Neuronal stem cell (in vitro differentiated cells): ENCODE results near the gene COIL.

Experiments used
- DNase-seq: peaks from one replicate; pipeline ENCODE4 v3.0.0-alpha.2; 2013; ENCODE audit warnings: low spot score
- H2AFZ ChIP-seq: one replicate; pipeline ENCODE4 v1.6.1; 2013; ENCODE audit warnings: mild to moderate bottlenecking, low read length, inconsistent platforms
- H2AK5ac ChIP-seq: 2 replicates; pipeline ENCODE4 v1.6.1; 2013; ENCODE audit warnings: low read depth, mild to moderate bottlenecking, inconsistent platforms, low read length, moderate library complexity, mixed read lengths
- H2BK120ac ChIP-seq: 2 replicates; pipeline ENCODE4 v1.6.1; 2013; ENCODE audit warnings: low read depth, mild to moderate bottlenecking, inconsistent platforms, low read length, moderate library complexity, mixed read lengths
- H2BK12ac ChIP-seq: one replicate; pipeline ENCODE4 v1.6.1; 2013; ENCODE audit warnings: low read length, inconsistent platforms
- H2BK15ac ChIP-seq: 2 replicates; pipeline ENCODE4 v1.6.1; 2013; ENCODE audit warnings: mild to moderate bottlenecking, low read length, inconsistent platforms, mixed read lengths
- H2BK5ac ChIP-seq: one replicate; pipeline ENCODE4 v1.6.1; 2013; ENCODE audit warnings: inconsistent platforms, mild to moderate bottlenecking, low read length, moderate library complexity
- H3K14ac ChIP-seq: one replicate; pipeline ENCODE4 v1.6.1; 2013; ENCODE audit warnings: low read length, inconsistent platforms
- H3K18ac ChIP-seq: 2 replicates; pipeline ENCODE4 v1.6.1; 2013; ENCODE audit warnings: low read length, inconsistent platforms
- H3K23ac ChIP-seq: 2 replicates; pipeline ENCODE4 v1.6.1; 2013; ENCODE audit warnings: low read depth, mild to moderate bottlenecking, mixed read lengths, low read length, inconsistent platforms; ENCODE audit not compliant: poor library complexity
- H3K27ac ChIP-seq: replicated peaks from 3 replicates; pipeline ENCODE4 v1.5.1; 2013; ENCODE audit warnings: low read length, inconsistent platforms
- H3K27me3 ChIP-seq, 3 experiments: 2 replicates each; pipeline ENCODE4 v1.6.1; 2013; ENCODE audit warnings: low read length in 3 of 3, mild to moderate bottlenecking in 2 of 3, inconsistent platforms in 1 of 3, low read depth in 1 of 3, mixed read lengths in 1 of 3, moderate library complexity in 1 of 3; ENCODE audit not compliant: control insufficient read depth in 3 of 3, insufficient read depth in 3 of 3
- H3K36me3 ChIP-seq, 2 donors: replicated peaks in 1 of 2; 2 replicates each; pipeline ENCODE4 v1.6.1; 2013; ENCODE audit warnings: low read length in 2 of 2; ENCODE audit not compliant: control insufficient read depth in 2 of 2, insufficient read depth in 2 of 2
- H3K4ac ChIP-seq: 2 replicates; pipeline ENCODE4 v1.6.1; 2013; ENCODE audit warnings: inconsistent platforms, mild to moderate bottlenecking, low read length, moderate library complexity
- H3K4me1 ChIP-seq, 2 donors: 1 replicate in 1 of 2; 2 replicates in 1 of 2; pipeline ENCODE4 v1.6.1; 2013; ENCODE audit warnings: low read length in 2 of 2, low read depth in 1 of 2; ENCODE audit not compliant: control insufficient read depth in 2 of 2, insufficient read depth in 1 of 2
- H3K4me2 ChIP-seq: one replicate; pipeline ENCODE4 v1.6.1; 2013; ENCODE audit warnings: mild to moderate bottlenecking, low read length, inconsistent platforms; ENCODE audit not compliant: insufficient read depth, poor library complexity, severe bottlenecking
- H3K4me3 ChIP-seq, 2 donors: 2 replicates each; pipeline ENCODE4 v1.5.1; 2013; ENCODE audit warnings: low read length in 2 of 2, mild to moderate bottlenecking in 2 of 2, inconsistent platforms in 1 of 2, moderate library complexity in 1 of 2
- H3K79me1 ChIP-seq: one replicate; pipeline ENCODE4 v1.6.1; 2013; ENCODE audit warnings: low read depth, mild to moderate bottlenecking, inconsistent platforms, low read length, moderate library complexity
- H3K9ac ChIP-seq: one replicate; pipeline ENCODE4 v1.6.1; 2013; ENCODE audit warnings: mild to moderate bottlenecking, low read depth, low read length, inconsistent platforms; ENCODE audit not compliant: poor library complexity
- H3K9me3 ChIP-seq, 2 donors: replicated peaks in 1 of 2; 2 replicates each; pipeline versions ENCODE3 to v1.6.1; 2013; ENCODE audit warnings: low read length in 2 of 2, mild to moderate bottlenecking in 2 of 2, inconsistent platforms in 1 of 2, low read depth in 1 of 2, mixed read lengths in 1 of 2, moderate library complexity in 1 of 2; ENCODE audit not compliant: control insufficient read depth in 2 of 2, insufficient read depth in 1 of 2
- H4K8ac ChIP-seq: one replicate; pipeline ENCODE4 v1.6.1; 2013; ENCODE audit warnings: low read depth, mild to moderate bottlenecking, inconsistent platforms, low read length, moderate library complexity
- H4K91ac ChIP-seq: one replicate; pipeline ENCODE4 v1.6.1; 2013; ENCODE audit warnings: low read length, low read depth, mild to moderate bottlenecking, inconsistent platforms; ENCODE audit not compliant: poor library complexity
- WGBS, 2 donors: extraction: QIAGEN DNeasy Blood & Tissue Kit; methylation state at CpG; one replicate each; pipeline ENCODE4 v1.1.7; 2013; ENCODE audit warnings: missing lambda C conversion rate in 2 of 2, mixed read lengths in 1 of 2; ENCODE audit not compliant: insufficient read length in 2 of 2, insufficient replicate concordance in 1 of 2; ENCODE audit errors: extremely low coverage in 2 of 2; 5-methylcytosine and 5-hydroxymethylcytosine counted together

The COIL gene

DNA sequence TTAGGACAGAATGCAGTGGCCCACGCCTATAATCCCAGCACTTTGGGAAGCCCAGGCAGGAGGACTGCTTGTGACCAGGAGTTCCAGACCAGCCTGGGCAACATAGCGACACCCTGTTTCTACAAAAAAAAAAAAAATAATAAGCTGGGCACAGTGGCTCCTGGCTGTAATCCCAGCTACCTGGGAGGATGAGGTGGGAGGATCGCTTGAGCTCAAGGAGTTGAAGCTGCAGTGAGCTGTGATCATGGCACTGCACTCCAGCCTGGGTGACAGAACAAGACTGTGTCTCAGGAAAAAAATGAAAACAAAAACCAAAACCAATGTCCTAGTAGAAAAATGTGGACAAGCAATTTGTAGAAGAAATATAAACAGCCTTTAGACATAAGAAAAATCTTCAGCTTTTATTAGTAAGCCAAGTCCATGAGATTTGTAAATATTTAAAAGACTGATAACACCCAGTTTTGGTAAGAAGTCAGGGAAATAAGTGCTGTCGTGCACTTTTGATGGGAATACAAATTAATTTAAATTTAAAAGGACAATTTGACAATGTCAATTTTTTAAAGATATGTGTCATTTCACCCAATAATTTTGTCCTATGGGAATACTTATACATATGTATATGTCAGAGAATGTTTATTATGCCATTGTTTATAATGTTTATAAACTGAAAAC lies 28.2 kb upstream of the COIL start:
- Histone ChIP-seq H3K4ac (no peak overlapping the region), H2AK5ac (no peak overlapping the region), H3K23ac (no peak overlapping the region), H2BK5ac (no peak overlapping the region), H3K4me3 (no peak overlapping the region), H2BK12ac (no peak overlapping the region), H4K8ac (no peak overlapping the region), H3K27ac (no peak overlapping the region), H3K14ac (no peak overlapping the region), H3K36me3 (peaks cover 6 to 51% of the 10 kb centered on the region in 2 donors), H4K91ac (no peak overlapping the region), H3K9me3 (no peaks in the 10 kb centered on the region), H2AFZ (no peak overlapping the region), H3K4me2 (no peak overlapping the region), H3K18ac (no peak overlapping the region), H3K9ac (no peak overlapping the region), H2BK15ac (no peak overlapping the region), H3K79me1 (no peaks in the 10 kb centered on the region), H2BK120ac (no peak overlapping the region), H3K27me3 (no peaks in the 10 kb centered on the region), H3K4me1 (no peaks in the 10 kb centered on the region)
- DNase-seq = no peak
- WGBS, 2 donors = no CpG with 5 or more reads among the region's 4 CpGs

DNA sequence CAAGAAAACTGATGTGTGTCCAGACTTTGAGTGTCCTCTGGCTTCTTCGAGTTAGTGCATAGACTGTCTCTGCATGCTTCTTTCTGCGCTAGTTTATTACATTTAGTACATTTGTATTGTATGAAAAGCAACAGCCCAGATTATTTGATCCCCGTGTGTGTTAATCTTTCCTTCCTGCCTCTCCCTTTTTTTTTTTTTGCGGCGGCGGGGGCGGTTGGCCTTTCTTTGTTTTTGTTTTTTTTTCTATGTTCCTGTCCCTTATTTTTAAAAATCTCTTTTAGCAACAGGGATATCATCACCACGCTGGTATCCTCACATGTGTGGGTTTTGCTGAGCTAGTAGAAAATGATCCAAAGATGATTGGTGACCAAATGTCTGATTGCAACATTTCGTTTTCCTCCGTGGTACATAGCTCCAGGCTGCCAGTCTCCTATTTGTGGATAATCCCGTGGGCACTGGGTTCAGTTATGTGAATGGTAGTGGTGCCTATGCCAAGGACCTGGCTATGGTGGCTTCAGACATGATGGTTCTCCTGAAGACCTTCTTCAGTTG lies 26.5 kb upstream of the COIL start:
- Histone ChIP-seq H3K27ac (no peak overlapping the region), H3K18ac (no peak overlapping the region), H3K4ac (no peak overlapping the region), H3K79me1 (no peaks in the 10 kb centered on the region), H3K14ac (no peak overlapping the region), H4K8ac (no peak overlapping the region), H2BK5ac (no peak overlapping the region), H2BK12ac (no peak overlapping the region), H3K9ac (no peak overlapping the region), H2BK15ac (no peak overlapping the region), H3K4me1 (peaks cover 2 to 4% of the 10 kb centered on the region in 2 donors), H4K91ac (no peak overlapping the region), H2BK120ac (no peak overlapping the region), H3K9me3 (no peaks in the 10 kb centered on the region), H3K27me3 (no peaks in the 10 kb centered on the region), H3K36me3 (peaks cover 6 to 46% of the 10 kb centered on the region in 2 donors), H3K23ac (no peak overlapping the region), H3K4me2 (no peak overlapping the region), H2AK5ac (no peak overlapping the region), H2AFZ (no peak overlapping the region), H3K4me3 (no peak overlapping the region)
- DNase-seq = no peak
- WGBS, 2 donors = no CpG with 5 or more reads among the region's 11 CpGs

DNA sequence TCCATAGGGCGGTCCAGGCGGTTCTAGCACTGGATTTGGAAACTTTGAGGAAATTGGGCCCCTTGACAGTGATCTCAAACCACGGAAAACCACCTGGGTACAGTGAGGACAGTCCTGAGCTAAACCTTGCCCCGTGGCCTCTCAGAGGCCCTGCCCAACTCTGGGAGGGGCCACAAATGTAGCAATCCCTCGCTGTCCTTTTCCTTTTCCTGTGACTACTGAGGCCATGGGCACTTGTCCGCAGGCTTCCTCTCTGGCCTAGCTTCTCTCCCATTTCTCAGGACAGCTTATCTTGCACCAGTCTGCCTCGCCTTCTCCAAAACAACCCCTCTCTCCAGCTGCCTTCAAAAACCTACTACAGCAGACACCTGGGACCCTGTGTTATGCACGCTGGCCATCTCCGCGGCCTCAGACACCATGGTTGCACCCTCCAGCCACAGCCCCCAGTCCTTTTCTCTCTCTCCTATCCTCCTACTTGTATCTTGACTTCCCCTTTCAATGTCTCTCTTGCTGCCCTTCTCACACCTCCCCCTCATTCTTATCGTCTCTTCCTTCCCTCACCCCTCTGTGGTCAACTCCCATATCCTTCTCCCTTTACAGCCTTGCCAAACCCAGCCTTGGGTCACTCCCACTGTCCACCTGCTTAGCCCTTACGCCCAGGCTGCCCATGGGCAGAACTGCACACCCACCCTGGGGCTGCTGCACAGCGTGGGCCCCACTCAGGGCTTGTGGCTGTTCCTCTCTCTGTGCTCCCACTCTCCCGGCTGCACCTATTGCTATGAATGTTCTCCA lies 24.7 kb upstream of the COIL start:
- Histone ChIP-seq H2AK5ac (no peak overlapping the region), H2AFZ (no peak overlapping the region), H3K4me1 (peaks cover 2 to 7% of the 10 kb centered on the region in 2 donors), H3K9me3 (peaks cover 0 to 2% of the 10 kb centered on the region in 2 donors), H4K8ac (no peak overlapping the region), H3K14ac (no peak overlapping the region), H3K4me3 (no peak overlapping the region), H2BK120ac (no peak overlapping the region), H2BK5ac (no peak overlapping the region), H3K23ac (no peak overlapping the region), H3K18ac (no peak overlapping the region), H3K79me1 (no peaks in the 10 kb centered on the region), H2BK12ac (no peak overlapping the region), H3K9ac (no peak overlapping the region), H3K27ac (no peak overlapping the region), H3K36me3 (peaks cover 6 to 32% of the 10 kb centered on the region in 2 donors), H2BK15ac (no peak overlapping the region), H3K27me3 (no peaks in the 10 kb centered on the region), H3K4ac (no peak overlapping the region), H4K91ac (no peak overlapping the region), H3K4me2 (no peak overlapping the region)
- no peak for DNase-seq
- no CpG with 5 or more reads among the region's 14 CpGs for WGBS, 2 donors

DNA sequence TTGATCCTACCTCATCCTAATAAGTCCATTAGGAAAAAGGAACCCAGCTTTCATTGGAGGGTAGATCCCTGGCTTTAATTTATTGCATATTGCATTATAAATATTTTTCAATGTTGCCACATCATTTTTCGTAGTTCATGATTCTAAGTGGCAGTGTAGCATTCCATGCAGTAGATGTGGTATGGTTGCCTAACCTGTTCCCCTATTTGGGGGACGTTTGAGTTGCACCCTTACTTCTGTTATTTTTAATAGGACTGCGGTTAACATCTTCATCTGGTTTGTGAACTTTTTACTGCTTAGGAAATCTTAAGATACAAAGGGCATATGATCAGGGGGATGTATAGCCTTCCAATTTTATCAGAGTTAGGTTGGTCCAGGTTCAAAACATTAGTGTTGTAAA lies 22.5 kb upstream of the COIL start:
- no peak overlapping the region for H4K91ac ChIP-seq
- H3K79me1 ChIP-seq = no peaks in the 10 kb centered on the region
- H3K27me3 ChIP-seq = no peaks in the 10 kb centered on the region
- H3K14ac ChIP-seq = no peak overlapping the region
- no peak overlapping the region for H3K27ac ChIP-seq
- peaks cover 11 to 15% of the 10 kb centered on the region in 2 donors for H3K4me1 ChIP-seq
- no peak overlapping the region for H2BK5ac ChIP-seq
- no peak overlapping the region for H3K4me2 ChIP-seq
- no peak overlapping the region for H2AFZ ChIP-seq
- H3K18ac ChIP-seq = no peak overlapping the region
- H4K8ac ChIP-seq = no peak overlapping the region
- WGBS, 2 donors = no CpG with 5 or more reads among the region's 3 CpGs
- no peak overlapping the region for H3K23ac ChIP-seq
- H3K9ac ChIP-seq = no peak overlapping the region
- H2BK120ac ChIP-seq = no peak overlapping the region
- H3K4ac ChIP-seq = no peak overlapping the region
- H2AK5ac ChIP-seq = no peak overlapping the region
- H2BK12ac ChIP-seq = no peak overlapping the region
- H2BK15ac ChIP-seq = no peak overlapping the region
- no peak overlapping the region for H3K4me3 ChIP-seq
- H3K9me3 ChIP-seq = peaks cover 0 to 2% of the 10 kb centered on the region in 2 donors
- H3K36me3 ChIP-seq = peaks cover 6 to 25% of the 10 kb centered on the region in 2 donors
- no peak for DNase-seq
